ENCODE results near the gene ARL15. TPM values are rescaled to one million over a fixed set of nuclear protein-coding genes. Genes with fewer than 3 reads are reported as not detected.

Gene ARL15
- total and polyA plus RNA-seq, 2 donors (not counting 3 experiments of a cell fraction or from before 2014, with no cell fraction given): 11.9 to 24.4 TPM

DNA sequence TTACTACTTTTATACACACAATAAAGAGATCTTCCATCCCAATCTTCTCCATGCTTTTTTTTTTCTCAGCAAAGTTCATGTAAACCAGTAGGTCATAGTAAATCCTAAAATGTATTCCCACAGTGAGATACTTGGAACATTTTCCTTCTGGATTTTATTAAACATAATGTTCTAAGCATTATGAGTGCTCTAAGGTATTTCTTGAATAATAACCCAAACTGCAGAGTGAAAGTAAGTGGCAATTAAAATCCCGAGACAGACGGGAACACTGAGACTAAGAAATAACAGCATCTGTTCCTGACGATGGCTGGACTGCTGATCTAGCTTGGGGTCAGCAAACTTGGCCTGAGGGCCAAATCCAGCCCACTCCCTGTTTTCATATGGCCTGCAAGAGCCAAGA, 359.8 kb downstream of the ARL15 start:
- H3K79me2 ChIP-seq (ENCODE audit: control insufficient read depth, insufficient read depth, low read length): no peaks in the 10 kb centered on the region
- ChIA-PET CTCF (no interaction called here), POLR2A (no interaction called here)
- no peaks in the 10 kb centered on the region for H3K9me1 ChIP-seq (replicated peaks; ENCODE audit: control insufficient read depth, extremely low read depth, insufficient read depth, low read length)
- no peak overlapping the region for H3K9ac ChIP-seq (replicated peaks; ENCODE audit: extremely low read depth, insufficient read depth, low read length)
- H3K4me3 ChIP-seq (replicated peaks in 1 of 3; ENCODE audit: insufficient read depth in 1 of 3, low read depth in 1 of 3, low read length in 3 of 3): no peak overlapping the region
- TF ChIP-seq JUN (IDR thresholded peaks at IDR 0.05; ENCODE audit: borderline replicate concordance, insufficient read depth, insufficient read length, low read depth) (no peak), FOS (IDR thresholded peaks at IDR 0.05; ENCODE audit: borderline replicate concordance, insufficient read depth, low read length) (no peak), GATA2 (IDR thresholded peaks at IDR 0.05; ENCODE audit: insufficient read depth, insufficient read length, low read depth, low read length) (no peak), EZH2 (IDR thresholded peaks at IDR 0.05; ENCODE audit: borderline replicate concordance, low read depth, low read length, severe bottlenecking) (no peak), MYC (IDR thresholded peaks at IDR 0.05; ENCODE audit: low read depth, low read length) (no peak), POLR2A (IDR thresholded peaks at IDR 0.05; ENCODE audit: low read depth, low read length) (no peak), POLR2AphosphoS5 (IDR thresholded peaks at IDR 0.05; ENCODE audit: insufficient read depth, low read depth, low read length) (no peak)
- TF ChIP-seq, protein P1, sequence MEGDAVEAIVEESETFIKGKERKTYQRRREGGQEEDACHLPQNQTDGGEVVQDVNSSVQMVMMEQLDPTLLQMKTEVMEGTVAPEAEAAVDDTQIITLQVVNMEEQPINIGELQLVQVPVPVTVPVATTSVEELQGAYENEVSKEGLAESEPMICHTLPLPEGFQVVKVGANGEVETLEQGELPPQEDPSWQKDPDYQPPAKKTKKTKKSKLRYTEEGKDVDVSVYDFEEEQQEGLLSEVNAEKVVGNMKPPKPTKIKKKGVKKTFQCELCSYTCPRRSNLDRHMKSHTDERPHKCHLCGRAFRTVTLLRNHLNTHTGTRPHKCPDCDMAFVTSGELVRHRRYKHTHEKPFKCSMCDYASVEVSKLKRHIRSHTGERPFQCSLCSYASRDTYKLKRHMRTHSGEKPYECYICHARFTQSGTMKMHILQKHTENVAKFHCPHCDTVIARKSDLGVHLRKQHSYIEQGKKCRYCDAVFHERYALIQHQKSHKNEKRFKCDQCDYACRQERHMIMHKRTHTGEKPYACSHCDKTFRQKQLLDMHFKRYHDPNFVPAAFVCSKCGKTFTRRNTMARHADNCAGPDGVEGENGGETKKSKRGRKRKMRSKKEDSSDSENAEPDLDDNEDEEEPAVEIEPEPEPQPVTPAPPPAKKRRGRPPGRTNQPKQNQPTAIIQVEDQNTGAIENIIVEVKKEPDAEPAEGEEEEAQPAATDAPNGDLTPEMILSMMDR (IDR thresholded peaks at IDR 0.05; ENCODE audit: extremely low read depth in 1 of 2, insufficient read depth in 1 of 2, low read depth in 1 of 2, low read length in 2 of 2): no peak
- TF ChIP-seq, protein P2, sequence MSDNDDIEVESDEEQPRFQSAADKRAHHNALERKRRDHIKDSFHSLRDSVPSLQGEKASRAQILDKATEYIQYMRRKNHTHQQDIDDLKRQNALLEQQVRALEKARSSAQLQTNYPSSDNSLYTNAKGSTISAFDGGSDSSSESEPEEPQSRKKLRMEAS (IDR thresholded peaks at IDR 0.05; ENCODE audit: insufficient read depth, insufficient read length): no peak
- H3K4me1 ChIP-seq (ENCODE audit: control insufficient read depth, extremely low read depth, insufficient read depth, low read length): no peaks in the 10 kb centered on the region
- DNase-seq (ENCODE audit: low read depth, low spot score): no peak
- no TSS peak for BruUV-seq (replicated peaks)
- no peak overlapping the region for H3K4me2 ChIP-seq (ENCODE audit: insufficient read depth, low read length)
- H3K27ac ChIP-seq (ENCODE audit: insufficient read depth, low read depth, low read length): no peak overlapping the region
- no peaks in the 10 kb centered on the region for H3K9me3 ChIP-seq (replicated peaks; ENCODE audit: control insufficient read depth, insufficient read depth, low read length)
- dilution Hi-C loops (cut with MboI; ENCODE audit: extremely low pct_ligation_motif_present, low sequenced_read_pairs) (no loop called here), intact Hi-C loops (cut with micrococcal nuclease) (no loop called here)
- H3K36me3 ChIP-seq (ENCODE audit: control insufficient read depth in 2 of 2, extremely low read depth in 1 of 2, insufficient read depth in 2 of 2, low read length in 2 of 2): no peaks in the 10 kb centered on the region
- no peaks in the 10 kb centered on the region for H4K20me1 ChIP-seq (replicated peaks; ENCODE audit: control insufficient read depth, extremely low read depth, insufficient read depth, low read length)
- no peaks in the 10 kb centered on the region for H3K27me3 ChIP-seq (ENCODE audit: control insufficient read depth in 2 of 2, insufficient read depth in 2 of 2, low read length in 2 of 2)
- FAIRE-seq: no peak
- H2AFZ ChIP-seq (ENCODE audit: low read depth, low read length): no peak overlapping the region

Data from endothelial cell of umbilical vein (primary cell).